GM21576 (cell line): ENCODE results near the gene PRTFDC1.
"Not testable (repeated sequence)": the region's sequence is repeated elsewhere in the genome, so short reads cannot be mapped to it uniquely, and the experiment has no call there.

Source experiments
- ATAC-seq: cut with Tn5 transposase; IDR thresholded peaks from one replicate; pipeline ENCODE4 v1.9.1; 2021; ENCODE audit warnings: mild to moderate bottlenecking, moderate library complexity; ENCODE audit not compliant: unreplicated experiment

The PRTFDC1 gene

GRCh38 chr10:24849501-24850299 is 102.7 kb downstream of the PRTFDC1 start:
- no peak for ATAC-seq

- no peak for ATAC-seq
These were observed 103.4 kb downstream of the PRTFDC1 start for GRCh38 chr10:24849051-24849450.

GRCh38 chr10:24848195-24848594 is 104.2 kb downstream of the PRTFDC1 start:
- ATAC-seq: no peak

- ATAC-seq: no peak
These were observed 105.0 kb downstream of the PRTFDC1 start for GRCh38 chr10:24847112-24848070.

- ATAC-seq: no peak
These were observed 107.7 kb downstream of the PRTFDC1 start for GRCh38 chr10:24844742-24845141.

GRCh38 chr10:24843256-24843655 is 109.2 kb downstream of the PRTFDC1 start:
- ATAC-seq: no peak

- no peak for ATAC-seq
These were observed 109.5 kb downstream of the PRTFDC1 start for GRCh38 chr10:24842856-24843255.

- ATAC-seq: no peak
These were observed 110.9 kb downstream of the PRTFDC1 start for GRCh38 chr10:24841530-24841929.

- ATAC-seq: no peak
These were observed 111.6 kb downstream of the PRTFDC1 start for GRCh38 chr10:24840784-24841183.

GRCh38 chr10:24837781-24838180 is 114.6 kb downstream of the PRTFDC1 start:
- ATAC-seq: not testable (repeated sequence)

- ATAC-seq: no peak
These were observed 117.5 kb downstream of the PRTFDC1 start for GRCh38 chr10:24834869-24835268.

- no peak for ATAC-seq
These were observed 126.4 kb downstream of the PRTFDC1 start for GRCh38 chr10:24826009-24826408.

GRCh38 chr10:24825551-24825950 is 126.9 kb downstream of the PRTFDC1 start:
- ATAC-seq: no peak

GRCh38 chr10:24824536-24824935 is 127.9 kb downstream of the PRTFDC1 start:
- no peak for ATAC-seq

GRCh38 chr10:24824124-24824523 is 128.3 kb downstream of the PRTFDC1 start:
- ATAC-seq: no peak

- ATAC-seq: peak; percentile 84
These were observed 129.8 kb downstream of the PRTFDC1 start for GRCh38 chr10:24822590-24822989.

GRCh38 chr10:24821986-24822385 is 130.4 kb downstream of the PRTFDC1 start:
- no peak for ATAC-seq

GRCh38 chr10:24816868-24817396 is 135.5 kb downstream of the PRTFDC1 start:
- ATAC-seq: no peak

GRCh38 chr10:24814568-24815313 is 137.7 kb downstream of the PRTFDC1 start:
- no peak for ATAC-seq

- no peak for ATAC-seq
These were observed 138.6 kb downstream of the PRTFDC1 start for GRCh38 chr10:24813856-24814255.

- no peak for ATAC-seq
These were observed 146.1 kb downstream of the PRTFDC1 start for GRCh38 chr10:24806262-24806661.
